DOHH2 (cell line): Measurements from ENCODE around the gene CRTAC1.

Experiments used
- CTCF ChIP-seq: fragments of 200-600 bp; sonication (generic); IDR thresholded peaks from one replicate; pipeline ENCODE4 v1.5.1; 2014; ENCODE audit warnings: antibody characterized with exemption, mild to moderate bottlenecking, low read depth, low read length; ENCODE audit not compliant: poor library complexity, severe bottlenecking
- EZH2phosphoT487 ChIP-seq: fragments of 200-600 bp; sonication (generic); IDR thresholded peaks from 2 replicates; pipeline ENCODE4 v1.6.1; 2017; ENCODE audit warnings: borderline replicate concordance, mild to moderate bottlenecking, antibody characterized with exemption, low read length, moderate library complexity, mixed read lengths

- no peak for TF ChIP-seq EZH2phosphoT487
- no peak for TF ChIP-seq CTCF
Measured at GRCh38 chr10:97854743-97855142, 175.7 kb downstream of the CRTAC1 start.
